ENCODE measurements around the gene CDK2AP2. TPM values are rescaled to one million over a fixed set of nuclear protein-coding genes. Genes with fewer than 3 reads are reported as not detected.

The CDK2AP2 gene
- total and polyA plus RNA-seq, 10 of the 15 experiments (the other 5 are each of a cell fraction or from before 2014, with no cell fraction given) = 8.0 to 177 (median 40.9) TPM

DNA sequence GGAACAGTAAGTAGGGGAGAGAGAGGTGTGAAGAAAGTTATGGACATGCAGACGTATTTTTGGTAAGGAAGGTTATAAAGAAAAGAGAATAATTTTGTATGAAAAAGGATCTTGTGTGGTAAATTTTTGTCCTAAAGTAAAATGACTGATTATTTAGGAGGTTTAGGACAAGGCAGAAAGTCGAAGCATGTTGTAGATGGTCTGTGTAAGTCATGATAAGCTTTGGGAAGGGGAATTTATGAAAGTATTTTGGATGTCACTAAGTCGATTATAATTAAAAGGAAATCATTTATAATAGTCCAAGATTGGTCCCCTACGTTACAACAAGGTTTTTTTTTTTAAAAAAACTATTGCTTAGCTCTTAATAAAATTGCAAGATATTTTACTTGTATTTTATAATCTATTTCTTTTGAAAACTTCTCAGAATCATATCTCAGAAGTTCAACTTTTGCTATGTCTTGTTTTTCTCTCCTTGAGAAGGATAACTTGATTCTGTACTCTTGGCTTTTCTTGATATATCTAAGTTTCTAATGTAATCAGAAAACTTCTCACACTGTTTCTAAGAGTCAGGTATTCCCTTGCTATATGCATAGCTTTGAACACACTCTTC lies 26.2 kb upstream of the CDK2AP2 start:
- no peak for TF ChIP-seq TCF7 (IDR thresholded peaks at IDR 0.05; ENCODE audit: borderline replicate concordance)
- TF ChIP-seq KAT2A (conservative IDR thresholded peaks at IDR 0.05; ENCODE audit: control insufficient read depth, low read depth, low read length) = no peak
- no peak for TF ChIP-seq ZNF384 (IDR thresholded peaks at IDR 0.05; ENCODE audit: borderline replicate concordance, low read depth, low read length)
- TF ChIP-seq, protein P1, sequence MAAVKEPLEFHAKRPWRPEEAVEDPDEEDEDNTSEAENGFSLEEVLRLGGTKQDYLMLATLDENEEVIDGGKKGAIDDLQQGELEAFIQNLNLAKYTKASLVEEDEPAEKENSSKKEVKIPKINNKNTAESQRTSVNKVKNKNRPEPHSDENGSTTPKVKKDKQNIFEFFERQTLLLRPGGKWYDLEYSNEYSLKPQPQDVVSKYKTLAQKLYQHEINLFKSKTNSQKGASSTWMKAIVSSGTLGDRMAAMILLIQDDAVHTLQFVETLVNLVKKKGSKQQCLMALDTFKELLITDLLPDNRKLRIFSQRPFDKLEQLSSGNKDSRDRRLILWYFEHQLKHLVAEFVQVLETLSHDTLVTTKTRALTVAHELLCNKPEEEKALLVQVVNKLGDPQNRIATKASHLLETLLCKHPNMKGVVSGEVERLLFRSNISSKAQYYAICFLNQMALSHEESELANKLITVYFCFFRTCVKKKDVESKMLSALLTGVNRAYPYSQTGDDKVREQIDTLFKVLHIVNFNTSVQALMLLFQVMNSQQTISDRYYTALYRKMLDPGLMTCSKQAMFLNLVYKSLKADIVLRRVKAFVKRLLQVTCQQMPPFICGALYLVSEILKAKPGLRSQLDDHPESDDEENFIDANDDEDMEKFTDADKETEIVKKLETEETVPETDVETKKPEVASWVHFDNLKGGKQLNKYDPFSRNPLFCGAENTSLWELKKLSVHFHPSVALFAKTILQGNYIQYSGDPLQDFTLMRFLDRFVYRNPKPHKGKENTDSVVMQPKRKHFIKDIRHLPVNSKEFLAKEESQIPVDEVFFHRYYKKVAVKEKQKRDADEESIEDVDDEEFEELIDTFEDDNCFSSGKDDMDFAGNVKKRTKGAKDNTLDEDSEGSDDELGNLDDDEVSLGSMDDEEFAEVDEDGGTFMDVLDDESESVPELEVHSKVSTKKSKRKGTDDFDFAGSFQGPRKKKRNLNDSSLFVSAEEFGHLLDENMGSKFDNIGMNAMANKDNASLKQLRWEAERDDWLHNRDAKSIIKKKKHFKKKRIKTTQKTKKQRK (IDR thresholded peaks at IDR 0.05; ENCODE audit: low read depth, low read length) = 0 out of 2 replicates have a peak, but pooled peaks have one; percentile 10
- no peak for TF ChIP-seq SP1 (IDR thresholded peaks at IDR 0.05; ENCODE audit: low read depth, low read length)
- TF ChIP-seq SRF (IDR thresholded peaks at IDR 0.05; ENCODE audit: low read depth in 2 of 2, low read length in 2 of 2) = no peak
- TF ChIP-seq, protein P2, sequence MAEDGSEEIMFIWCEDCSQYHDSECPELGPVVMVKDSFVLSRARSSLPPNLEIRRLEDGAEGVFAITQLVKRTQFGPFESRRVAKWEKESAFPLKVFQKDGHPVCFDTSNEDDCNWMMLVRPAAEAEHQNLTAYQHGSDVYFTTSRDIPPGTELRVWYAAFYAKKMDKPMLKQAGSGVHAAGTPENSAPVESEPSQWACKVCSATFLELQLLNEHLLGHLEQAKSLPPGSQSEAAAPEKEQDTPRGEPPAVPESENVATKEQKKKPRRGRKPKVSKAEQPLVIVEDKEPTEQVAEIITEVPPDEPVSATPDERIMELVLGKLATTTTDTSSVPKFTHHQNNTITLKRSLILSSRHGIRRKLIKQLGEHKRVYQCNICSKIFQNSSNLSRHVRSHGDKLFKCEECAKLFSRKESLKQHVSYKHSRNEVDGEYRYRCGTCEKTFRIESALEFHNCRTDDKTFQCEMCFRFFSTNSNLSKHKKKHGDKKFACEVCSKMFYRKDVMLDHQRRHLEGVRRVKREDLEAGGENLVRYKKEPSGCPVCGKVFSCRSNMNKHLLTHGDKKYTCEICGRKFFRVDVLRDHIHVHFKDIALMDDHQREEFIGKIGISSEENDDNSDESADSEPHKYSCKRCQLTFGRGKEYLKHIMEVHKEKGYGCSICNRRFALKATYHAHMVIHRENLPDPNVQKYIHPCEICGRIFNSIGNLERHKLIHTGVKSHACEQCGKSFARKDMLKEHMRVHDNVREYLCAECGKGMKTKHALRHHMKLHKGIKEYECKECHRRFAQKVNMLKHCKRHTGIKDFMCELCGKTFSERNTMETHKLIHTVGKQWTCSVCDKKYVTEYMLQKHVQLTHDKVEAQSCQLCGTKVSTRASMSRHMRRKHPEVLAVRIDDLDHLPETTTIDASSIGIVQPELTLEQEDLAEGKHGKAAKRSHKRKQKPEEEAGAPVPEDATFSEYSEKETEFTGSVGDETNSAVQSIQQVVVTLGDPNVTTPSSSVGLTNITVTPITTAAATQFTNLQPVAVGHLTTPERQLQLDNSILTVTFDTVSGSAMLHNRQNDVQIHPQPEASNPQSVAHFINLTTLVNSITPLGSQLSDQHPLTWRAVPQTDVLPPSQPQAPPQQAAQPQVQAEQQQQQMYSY (CRISPR knock-in tag; IDR thresholded peaks at IDR 0.05) = no peak
- DNase-seq (ENCODE audit: low read depth, low spot score) (no peak), FAIRE-seq (no peak), ATAC-seq (no peak)
- RAD21 ChIA-PET (ENCODE audit: unreplicated experiment) = no interaction called here
- intact Hi-C loops (cut with micrococcal nuclease; ENCODE audit: unreplicated experiment) (no loop called here), in situ Hi-C loops (cut with MboI) (no loop called here)
- Histone ChIP-seq H3K27ac (ENCODE audit: control insufficient read depth, insufficient read depth) (no peak overlapping the region), H3K27me3 (replicated peaks in 1 of 2; ENCODE audit: control insufficient read depth in 2 of 2, insufficient read depth in 2 of 2, low read length in 1 of 2) (no peaks in the 10 kb centered on the region; a peak in 2 of 4 replicates), H3K4me3 (no peak overlapping the region), H3K4me2 (ENCODE audit: control insufficient read depth, insufficient read depth) (no peak overlapping the region), H3K36me3 (ENCODE audit: control insufficient read depth in 2 of 2, insufficient read depth in 2 of 2, low read length in 1 of 2) (no peaks in the 10 kb centered on the region), H4K20me1 (ENCODE audit: control insufficient read depth, insufficient read depth) (no peaks in the 10 kb centered on the region), H3K9ac (ENCODE audit: control insufficient read depth, insufficient read depth, low read length) (no peak overlapping the region), H3K79me2 (ENCODE audit: control insufficient read depth, insufficient read depth, low read length) (no peaks in the 10 kb centered on the region), H3K4me1 (ENCODE audit: control insufficient read depth, insufficient read depth, low read length) (no peaks in the 10 kb centered on the region; the same call in 1 of the 2 replicates), H3K9me3 (replicated peaks; ENCODE audit: control insufficient read depth, insufficient read depth, low read length) (peaks cover 10% of the 10 kb centered on the region; the same call in 2 of the 3 replicates), H2AFZ (ENCODE audit: control insufficient read depth, low read depth, low read length) (no peak overlapping the region)
- no TSS peak for BruUV-seq (replicated peaks)
- WGBS (ENCODE audit: insufficient coverage, insufficient replicate concordance, low lambda C conversion rate, missing lambda C conversion rate) = 3% methylated on average over 4 of the region's 4 CpGs
- CTCF ChIA-PET = interaction anchor here (0.9 kb wide), 1 partner anchor 187 kb away, joined by 3 read pairs; no protein-coding TSS in a partner anchor
- SMC1A ChIA-PET (ENCODE audit: uncharacterized antibody, unreplicated experiment) = interaction anchor here (1.4 kb wide), 1 partner anchor 42 kb away, joined by 4 read pairs; no protein-coding TSS in a partner anchor
- POLR2A ChIA-PET = no interaction called here

Measured in GM12878 (cell line).